GM23248 (cell line): ENCODE data around the gene ATF3. TPM values are rescaled to one million over a fixed set of nuclear protein-coding genes. Genes with fewer than 3 reads are reported as not detected.

ENCODE experiments used
- DNase-seq: peaks from one replicate; pipeline ENCODE4 v3.0.0-alpha.2; 2015
- H2AFZ ChIP-seq: fragments of 200-600 bp; sonication (generic); 2 replicates; pipeline ENCODE4 v1.6.1; 2016; ENCODE audit warnings: antibody characterized with exemption
- H3F3A ChIP-seq: fragments of 200-600 bp; sonication (generic); 2 replicates; pipeline ENCODE4 v1.6.1; 2016; ENCODE audit warnings: mild to moderate bottlenecking, antibody characterized with exemption, mixed run types; ENCODE audit not compliant: insufficient read depth
- H3K27ac ChIP-seq: fragments of 200-600 bp; sonication (generic); 2 replicates; pipeline ENCODE4 v1.5.1; 2016; ENCODE audit warnings: mild to moderate bottlenecking
- H3K27me3 ChIP-seq: fragments of 200-600 bp; sonication (generic); replicated peaks from 2 replicates; pipeline ENCODE4 v1.6.1; 2016; ENCODE audit warnings: mild to moderate bottlenecking; ENCODE audit not compliant: insufficient read depth
- H3K36me3 ChIP-seq: fragments of 200-600 bp; sonication (generic); 2 replicates; pipeline ENCODE4 v1.6.1; 2016; ENCODE audit warnings: low read depth, mild to moderate bottlenecking
- H3K4me1 ChIP-seq: fragments of 200-600 bp; sonication (generic); 2 replicates; pipeline ENCODE4 v1.6.1; 2016; ENCODE audit warnings: mild to moderate bottlenecking; ENCODE audit not compliant: insufficient read depth
- H3K4me2 ChIP-seq: fragments of 200-600 bp; sonication (generic); one replicate; pipeline ENCODE4 v1.6.1; 2016; ENCODE audit warnings: mild to moderate bottlenecking; ENCODE audit not compliant: unreplicated experiment
- H3K4me3 ChIP-seq: fragments of 200-600 bp; sonication (generic); 2 replicates; pipeline ENCODE4 v1.5.1; 2016; ENCODE audit warnings: mild to moderate bottlenecking
- H3K79me2 ChIP-seq: fragments of 200-600 bp; sonication (generic); 2 replicates; pipeline ENCODE4 v1.6.1; 2016; ENCODE audit warnings: mild to moderate bottlenecking; ENCODE audit not compliant: insufficient read depth
- H3K9ac ChIP-seq: fragments of 200-600 bp; sonication (generic); 2 replicates; pipeline ENCODE4 v1.6.1; 2016; ENCODE audit warnings: mild to moderate bottlenecking
- H3K9me2 ChIP-seq: fragments of 200-600 bp; sonication (generic); 2 replicates; pipeline ENCODE4 v1.6.1; 2016; ENCODE audit warnings: mixed run types, mild to moderate bottlenecking, moderate library complexity; ENCODE audit not compliant: insufficient read depth
- H3K9me3 ChIP-seq: fragments of 200-600 bp; sonication (generic); one replicate; pipeline ENCODE4 v1.6.1; 2017; ENCODE audit warnings: low read depth
- H4K20me1 ChIP-seq: fragments of 200-600 bp; sonication (generic); 2 replicates; pipeline ENCODE4 v1.6.0; 2016; ENCODE audit not compliant: insufficient read depth
- EZH2 ChIP-seq: fragments of 200-600 bp; sonication (generic); IDR thresholded peaks from 2 replicates; pipeline ENCODE4 v1.6.1; 2018; ENCODE audit warnings: antibody characterized with exemption, mild to moderate bottlenecking; ENCODE audit not compliant: insufficient read depth, poor library complexity, severe bottlenecking
- EZH2phosphoT487 ChIP-seq: fragments of 200-600 bp; sonication (generic); IDR thresholded peaks from 2 replicates; pipeline ENCODE4 v1.6.1; 2018; ENCODE audit warnings: antibody characterized with exemption, moderate library complexity, mild to moderate bottlenecking, low read depth; ENCODE audit not compliant: insufficient read depth
- WGBS, 2 experiments: methylation state at CpG; one replicate each; pipeline ENCODE4 v1.1.6; 2015 to 2017; ENCODE audit warnings: low lambda C conversion rate in 2 of 2, low coverage in 1 of 2; ENCODE audit errors: missing lambda C conversion rate in 2 of 2; 5-methylcytosine and 5-hydroxymethylcytosine counted together
- in situ Hi-C: fragments of 300-500 bp; cut with MboI; formaldehyde crosslinking; loops from 2 replicates; pipeline ENCODE4 v1.15.0; 2020
- polyA plus RNA-seq: library from polyadenylated mRNA; unstranded; fragments of >200 nt; fragmentation: Nextera tagmentation; extraction: Ambion mirVana; gene quantifications from 2 replicates; pipeline ENCODE4 v1.2.1, GENCODE V29; 2016
- total RNA-seq: library from RNA; depleted of rRNA; stranded (reverse); fragments of >200 nt; shearing (Covaris generic); gene quantifications from 2 replicates; pipeline ENCODE4 v1.2.3, GENCODE V29; 2014

The ATF3 gene
- total and polyA plus RNA-seq, 2 experiments from 2014 or later = 0.86 to 1.7 TPM

GRCh38 chr1:212623603-212624002, 15.0 kb downstream of the ATF3 start:
- no peaks in the 10 kb centered on the region for H3K9me2 ChIP-seq
- H3K4me3 ChIP-seq = no peak overlapping the region
- in situ Hi-C loops = no loop called here
- H3K27ac ChIP-seq = no peak overlapping the region
- WGBS, 2 experiments = 79 to 80% methylated on average over 2 of the region's 2 CpGs
- no peak for DNase-seq
- no peak for TF ChIP-seq EZH2
- no peak for TF ChIP-seq EZH2phosphoT487
- no peaks in the 10 kb centered on the region for H4K20me1 ChIP-seq
- no peak overlapping the region for H2AFZ ChIP-seq
- H3K36me3 ChIP-seq = no peaks in the 10 kb centered on the region
- no peak overlapping the region for H3K4me2 ChIP-seq
- no peaks in the 10 kb centered on the region for H3K79me2 ChIP-seq
- H3K27me3 ChIP-seq = peaks cover 5% of the 10 kb centered on the region; the same call in 1 of the 2 replicates
- H3K9me3 ChIP-seq = no peaks in the 10 kb centered on the region
- H3K9ac ChIP-seq = no peak overlapping the region
- no peaks in the 10 kb centered on the region for H3F3A ChIP-seq
- H3K4me1 ChIP-seq = no peaks in the 10 kb centered on the region

- no peaks in the 10 kb centered on the region for H3K36me3 ChIP-seq
- H3K9me3 ChIP-seq = no peaks in the 10 kb centered on the region
- H4K20me1 ChIP-seq = no peaks in the 10 kb centered on the region
- no peaks in the 10 kb centered on the region for H3K9me2 ChIP-seq
- TF ChIP-seq EZH2phosphoT487 = no peak
- no peak for TF ChIP-seq EZH2
- no peak overlapping the region for H3K27ac ChIP-seq
- DNase-seq = no peak
- H3K9ac ChIP-seq = no peak overlapping the region
- peaks cover 5% of the 10 kb centered on the region; the same call in 1 of the 2 replicates for H3K27me3 ChIP-seq
- H3K4me3 ChIP-seq = no peak overlapping the region
- WGBS, 2 experiments = 74 to 81% methylated on average over 18 of the region's 18 CpGs
- H3K4me2 ChIP-seq = no peak overlapping the region
- no peaks in the 10 kb centered on the region for H3K4me1 ChIP-seq
- H3F3A ChIP-seq = no peaks in the 10 kb centered on the region
- H2AFZ ChIP-seq = no peak overlapping the region
- in situ Hi-C loops = no loop called here
- no peaks in the 10 kb centered on the region for H3K79me2 ChIP-seq
These were observed 16.5 kb downstream of the ATF3 start for GRCh38 chr1:212624976-212625501.

GRCh38 chr1:212625781-212626450, 17.4 kb downstream of the ATF3 start:
- Histone ChIP-seq H3K9me3 (no peaks in the 10 kb centered on the region), H3K36me3 (no peaks in the 10 kb centered on the region), H2AFZ (no peak overlapping the region), H3K79me2 (no peaks in the 10 kb centered on the region), H3K27me3 (peaks cover 5% of the 10 kb centered on the region; the same call in 1 of the 2 replicates), H4K20me1 (no peaks in the 10 kb centered on the region), H3F3A (no peaks in the 10 kb centered on the region), H3K4me2 (no peak overlapping the region), H3K9me2 (no peaks in the 10 kb centered on the region), H3K4me3 (no peak overlapping the region), H3K9ac (no peak overlapping the region), H3K4me1 (no peaks in the 10 kb centered on the region), H3K27ac (no peak overlapping the region)
- no peak for TF ChIP-seq EZH2
- no peak for TF ChIP-seq EZH2phosphoT487
- in situ Hi-C loops = no loop called here
- DNase-seq = no peak
- WGBS, 2 experiments = 81 to 83% methylated on average over 19 of the region's 19 CpGs

- H3F3A ChIP-seq = no peaks in the 10 kb centered on the region
- H3K9ac ChIP-seq = no peak overlapping the region
- DNase-seq = no peak
- H3K79me2 ChIP-seq = no peaks in the 10 kb centered on the region
- H3K4me2 ChIP-seq = no peak overlapping the region
- no peaks in the 10 kb centered on the region for H3K4me1 ChIP-seq
- H3K27ac ChIP-seq = no peak overlapping the region
- no peaks in the 10 kb centered on the region for H3K36me3 ChIP-seq
- H3K27me3 ChIP-seq = peaks cover 5% of the 10 kb centered on the region; the same call in 1 of the 2 replicates
- no peaks in the 10 kb centered on the region for H3K9me3 ChIP-seq
- no peak overlapping the region for H3K4me3 ChIP-seq
- no peak overlapping the region for H2AFZ ChIP-seq
- WGBS, 2 experiments = 86 to 88% methylated on average over 5 of the region's 5 CpGs
- in situ Hi-C loops = no loop called here
- H4K20me1 ChIP-seq = no peaks in the 10 kb centered on the region
- H3K9me2 ChIP-seq = no peaks in the 10 kb centered on the region
- TF ChIP-seq EZH2phosphoT487 = no peak
- no peak for TF ChIP-seq EZH2
These were observed 19.5 kb downstream of the ATF3 start for GRCh38 chr1:212628046-212628445.
